ENCODE data around the gene TUBA1C.
"Not testable (repeated sequence)": the region's sequence is repeated elsewhere in the genome, so short reads cannot be mapped to it uniquely, and the experiment has no call there.

TUBA1C gene

DNA sequence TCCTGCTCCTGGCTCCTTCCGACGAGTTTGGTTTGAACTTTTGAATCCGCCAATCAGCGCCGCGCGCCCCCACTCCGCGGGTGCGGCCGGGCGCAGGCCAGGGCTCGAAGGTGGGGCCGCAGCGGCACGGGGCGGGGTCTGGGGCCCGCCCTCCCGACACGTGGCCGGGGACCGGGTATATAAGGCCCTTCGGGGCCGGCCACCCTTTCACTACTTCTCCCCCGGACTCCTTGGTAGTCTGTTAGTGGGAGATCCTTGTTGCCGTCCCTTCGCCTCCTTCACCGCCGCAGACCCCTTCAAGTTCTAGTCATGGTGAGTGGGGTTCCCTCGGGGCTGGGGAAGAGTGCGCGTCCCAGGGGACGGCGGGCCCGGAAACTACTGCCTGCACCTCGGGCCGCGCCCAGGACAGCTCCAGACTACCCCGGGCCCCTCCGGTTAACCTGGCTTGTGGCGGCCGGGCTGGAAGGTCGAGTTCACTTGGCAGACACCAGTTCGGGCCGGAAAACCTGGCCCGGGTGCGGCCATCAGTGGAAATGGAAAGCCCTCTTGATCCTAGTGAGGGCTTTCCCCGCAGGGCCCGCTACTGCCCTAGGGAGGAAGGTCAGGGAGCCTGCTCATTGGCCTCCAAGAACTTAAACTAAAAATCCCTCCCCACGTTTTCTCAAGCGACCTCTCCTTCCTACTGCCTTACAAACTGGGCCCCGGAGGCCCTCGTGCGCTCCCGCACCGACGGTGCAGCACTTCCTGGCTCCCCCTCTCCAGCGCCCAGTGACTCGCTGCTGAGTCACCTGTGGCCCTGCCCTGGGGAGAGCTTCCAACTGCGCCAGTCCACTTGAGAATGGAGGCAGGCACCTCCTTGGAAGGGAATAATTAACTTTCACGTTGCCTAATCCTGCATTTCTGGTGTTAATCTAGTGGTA lies at the start of gene TUBA1C:
Gene TUBA1C (plus strand): TSS at position 210 of the 920 bp plus-strand sequence. CDS start 100 bp downstream, at position 310.
- DNase-seq: peak; percentile 97

DNA sequence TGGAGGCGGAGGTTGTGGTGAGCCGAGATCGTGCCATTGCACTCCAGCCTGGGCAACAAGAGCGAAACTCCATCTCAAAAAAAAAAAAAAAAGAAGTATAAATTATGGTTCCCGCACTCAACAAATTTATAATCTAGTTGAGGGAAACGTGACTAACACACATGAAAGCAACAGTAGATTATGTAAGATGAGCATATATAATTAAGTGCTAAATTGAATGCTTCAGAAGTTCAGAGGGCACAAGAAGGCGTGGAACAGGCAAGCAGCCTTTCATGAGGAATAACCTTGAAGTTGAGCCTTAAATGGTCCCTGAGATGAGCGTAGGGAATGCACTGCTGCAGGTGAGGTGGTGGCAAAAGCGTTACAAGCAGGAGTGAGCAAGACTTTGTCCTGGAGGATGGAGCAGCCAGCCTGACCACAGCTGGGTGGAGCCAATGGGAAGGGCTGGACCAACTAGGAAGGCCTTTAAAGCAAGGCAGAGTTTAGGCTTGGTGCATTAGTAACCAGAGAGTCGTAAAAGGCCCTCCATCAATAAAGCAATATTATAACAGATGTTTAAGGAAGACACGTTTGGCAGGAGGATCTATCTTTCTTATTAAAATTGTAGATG lies 45.4 kb upstream of the TUBA1C start:
- no peak for DNase-seq

DNA sequence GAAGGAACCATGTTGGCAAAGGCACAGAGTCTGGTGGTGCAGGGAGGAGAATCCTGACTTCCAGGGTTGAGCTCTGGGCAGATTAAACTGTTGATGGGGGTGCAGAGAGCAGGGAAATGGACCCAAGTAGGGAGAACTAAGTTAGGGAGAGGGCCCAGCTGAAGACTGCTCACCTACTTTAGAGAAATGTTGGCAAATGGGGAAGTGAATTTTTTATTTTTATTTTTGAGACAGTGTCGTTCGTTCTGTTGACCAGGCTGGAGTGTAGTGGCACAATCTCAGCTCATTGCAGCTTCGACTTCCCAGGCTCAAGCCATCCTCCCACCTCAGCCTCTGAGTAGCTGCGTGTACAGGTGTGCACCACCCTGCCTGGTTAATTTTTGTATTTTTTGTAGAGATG lies 43.9 kb upstream of the TUBA1C start:
- DNase-seq: no peak

DNA sequence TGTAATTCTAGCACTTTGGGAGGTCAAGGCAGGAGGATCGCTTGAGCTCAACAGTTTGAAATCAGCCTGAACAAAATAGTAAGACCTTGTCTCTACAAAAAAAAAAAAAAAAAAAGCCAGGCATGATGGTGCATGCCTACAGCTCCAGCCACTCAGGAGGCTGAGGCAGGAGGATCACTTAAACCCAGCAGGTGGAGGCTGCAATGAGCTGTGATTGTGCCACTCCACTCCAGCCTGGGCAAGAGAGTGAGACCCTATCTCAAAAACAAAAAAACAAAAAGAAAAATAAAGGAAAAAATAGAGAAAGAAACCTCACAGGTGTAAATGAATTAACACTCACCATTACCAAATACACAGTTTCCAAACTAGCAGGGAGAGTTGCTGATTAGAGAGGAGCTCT lies 41.8 kb upstream of the TUBA1C start:
- DNase-seq: no peak

DNA sequence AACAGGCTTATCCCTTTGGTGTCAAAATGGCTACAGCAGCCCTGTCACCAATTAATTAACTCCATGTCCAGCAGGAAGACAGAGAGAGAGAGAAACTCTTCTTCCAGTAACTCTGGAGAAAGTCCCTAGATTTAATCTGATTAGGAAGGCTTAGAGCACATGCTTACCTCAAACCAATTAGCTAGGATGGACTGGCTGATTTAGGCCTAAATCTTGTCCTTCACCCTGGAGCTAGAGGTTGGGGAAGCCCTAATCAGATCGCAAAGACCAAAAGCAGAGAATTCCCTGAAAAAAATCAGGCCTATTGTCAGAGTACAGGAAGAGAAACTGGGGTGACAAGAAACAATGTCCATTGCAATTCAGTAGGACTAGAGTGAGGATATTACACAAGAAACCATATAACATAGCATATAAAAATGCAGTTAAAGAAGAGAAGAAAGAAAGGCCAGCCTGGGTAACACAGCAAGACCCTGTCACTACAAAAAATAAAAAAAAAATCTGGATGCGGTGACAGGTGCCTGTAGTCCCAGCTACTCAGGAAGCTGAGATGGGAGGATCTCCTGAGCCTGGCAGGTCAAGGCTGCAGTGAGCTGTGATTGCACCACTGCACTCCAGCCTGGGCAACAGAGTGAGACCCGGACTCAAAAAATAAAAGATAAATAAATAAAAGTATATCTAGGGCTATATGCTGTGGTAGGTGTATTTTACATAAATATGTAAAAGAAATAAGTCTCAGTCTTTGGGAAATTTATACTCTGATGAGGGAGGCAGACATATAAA lies 41.1 kb upstream of the TUBA1C start:
- DNase-seq: no peak

DNA sequence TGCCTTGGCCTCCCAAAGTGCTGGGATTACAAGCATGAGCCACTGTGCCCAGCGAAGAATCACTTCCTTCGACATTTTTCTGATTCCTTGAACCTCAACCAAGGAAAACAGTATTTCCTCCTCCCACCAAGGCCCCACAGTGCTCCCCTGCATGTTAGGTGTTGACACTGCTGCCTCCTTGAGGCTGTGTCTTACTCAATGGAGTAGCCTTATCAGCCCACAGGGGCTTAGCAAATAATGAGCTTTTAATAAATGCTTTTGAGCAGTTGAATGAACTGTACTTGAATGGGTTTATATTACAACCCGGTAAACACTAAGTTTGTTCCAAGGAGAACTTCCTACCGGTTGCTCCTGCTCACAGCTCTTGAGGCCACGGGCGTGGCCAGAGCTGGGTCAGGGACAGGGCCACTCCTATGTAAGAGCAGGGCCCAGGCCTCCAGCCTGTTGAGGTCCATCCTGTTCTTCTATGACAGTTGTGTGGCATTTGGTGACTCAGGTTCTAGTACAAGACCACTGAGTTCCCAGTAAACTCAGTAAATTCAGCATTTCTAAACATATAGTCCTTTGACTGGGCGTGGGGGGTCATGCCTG lies 39.2 kb upstream of the TUBA1C start:
- DNase-seq: peak; percentile 41

DNA sequence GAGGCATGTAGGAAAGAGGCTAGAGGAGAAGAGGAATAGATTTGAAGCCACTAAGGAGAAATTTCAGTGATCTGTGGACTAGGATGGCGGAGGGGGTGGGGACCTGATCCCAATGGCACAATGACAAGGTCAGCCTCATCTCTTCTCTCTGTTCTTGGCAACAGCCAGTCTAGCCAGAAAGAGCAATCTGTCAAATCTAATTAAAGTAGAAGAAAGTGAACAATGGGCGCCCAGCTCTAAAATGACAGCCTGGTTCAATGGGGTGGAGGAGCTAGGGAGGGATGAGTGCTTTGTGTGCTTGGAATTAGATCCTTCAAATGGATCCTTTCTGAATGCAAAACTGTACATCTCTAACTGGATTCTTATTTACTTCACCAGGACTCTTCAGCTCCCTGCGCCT lies 37.2 kb upstream of the TUBA1C start:
- no peak for DNase-seq

DNA sequence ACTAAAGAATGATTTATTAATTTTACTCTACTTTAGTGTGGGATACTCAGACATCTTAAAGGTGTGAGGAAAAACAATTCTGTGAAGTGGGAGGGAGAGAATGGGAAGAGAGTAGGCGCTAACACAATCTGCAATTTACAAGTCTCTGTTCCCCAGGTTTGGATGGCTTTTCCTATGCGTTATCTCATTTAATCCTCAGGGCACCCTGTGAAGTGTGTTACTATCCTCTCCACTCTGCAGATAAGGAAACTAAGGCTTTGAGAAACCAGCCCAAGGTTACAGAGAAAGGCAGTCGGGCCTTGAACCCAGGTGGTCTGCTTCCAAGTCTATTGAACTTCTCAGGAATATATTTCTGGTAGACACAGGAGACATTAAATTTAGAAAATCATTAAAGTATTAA lies 36.2 kb upstream of the TUBA1C start:
- no peak for DNase-seq

DNA sequence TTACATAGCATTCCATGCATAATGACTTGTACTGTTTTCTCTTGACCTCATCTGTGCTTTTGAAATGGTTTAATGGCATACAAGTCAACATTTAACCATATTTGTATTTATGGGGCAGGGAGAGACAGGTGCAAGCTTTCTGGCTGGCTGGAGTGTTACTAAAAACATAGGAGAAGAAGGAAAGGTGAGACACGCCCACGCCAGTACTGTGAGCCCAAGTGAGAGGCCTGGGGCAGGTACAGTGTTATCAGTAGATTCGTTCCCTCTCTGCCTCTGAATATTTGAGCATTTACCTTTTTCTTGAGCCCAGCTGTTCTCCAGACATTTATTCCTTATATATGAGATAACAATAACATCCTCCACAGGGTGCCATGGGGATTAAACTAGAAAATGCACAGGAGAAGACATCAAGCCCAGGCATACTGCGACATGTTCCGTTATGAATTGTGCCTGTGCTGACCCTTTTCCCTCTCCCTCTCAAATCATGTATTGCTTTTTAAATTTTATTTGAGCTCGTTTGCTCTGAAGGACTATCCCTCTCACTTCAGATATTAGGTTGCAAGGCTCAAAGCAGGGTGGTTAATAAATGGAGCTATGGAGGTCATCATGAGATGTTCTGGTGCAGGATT lies 34.6 kb upstream of the TUBA1C start:
- peak; percentile 56 for DNase-seq

DNA sequence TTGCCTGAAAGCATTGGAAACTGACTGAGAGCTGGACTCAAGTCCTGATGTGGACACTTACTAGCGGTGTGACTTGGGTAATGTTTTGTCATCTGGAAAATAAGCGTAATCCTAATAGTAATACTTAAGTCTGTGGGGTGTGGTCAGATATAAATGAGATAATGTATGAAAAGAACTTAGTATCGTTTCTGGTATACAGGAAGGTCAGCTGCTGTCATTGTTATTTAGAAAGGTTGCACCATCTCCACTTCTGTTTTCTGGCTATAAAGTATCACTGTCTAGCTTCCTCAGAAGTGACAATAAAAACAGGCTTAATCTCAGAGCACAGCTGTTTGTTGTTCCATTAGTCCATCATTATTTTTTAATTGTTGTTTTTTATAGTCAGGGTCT lies 34.1 kb upstream of the TUBA1C start:
- DNase-seq: no peak

DNA sequence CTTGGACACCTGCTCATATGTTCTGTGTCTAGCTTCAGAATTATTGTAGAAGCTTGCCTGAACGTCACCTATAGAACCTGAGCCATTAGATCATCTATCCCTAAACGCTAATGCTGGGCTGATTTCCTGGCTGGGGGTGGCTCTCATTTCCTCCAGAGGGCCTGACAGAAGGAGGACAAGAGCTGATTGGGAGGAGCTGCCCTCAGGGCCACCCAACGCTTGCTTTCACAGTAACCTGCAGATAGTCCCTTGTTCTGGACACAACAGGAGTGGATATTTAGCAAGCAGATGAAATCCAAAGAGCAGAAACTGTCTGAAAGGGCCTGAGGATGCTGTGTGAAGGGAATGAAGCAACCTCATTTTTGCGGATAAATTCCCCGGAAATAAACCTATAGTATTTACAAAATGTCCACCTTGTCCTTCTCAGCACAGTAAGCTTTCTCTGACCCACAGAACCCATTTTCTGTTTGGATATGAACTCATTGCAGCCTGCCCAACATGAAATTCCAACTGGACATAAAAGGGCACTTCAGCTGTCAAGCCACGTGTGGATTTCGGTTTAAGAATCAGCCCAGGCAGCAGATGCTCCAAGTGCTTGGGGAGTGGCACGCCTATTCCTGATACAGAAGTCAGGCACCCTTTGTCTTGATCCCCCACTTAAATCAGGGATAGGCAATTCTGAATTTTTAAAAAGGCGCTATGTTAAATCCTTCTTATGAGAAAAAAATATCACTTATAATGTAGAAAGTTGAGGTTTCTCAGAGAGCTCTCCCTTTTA lies 32.8 kb upstream of the TUBA1C start:
- peak; percentile 65 for DNase-seq

DNA sequence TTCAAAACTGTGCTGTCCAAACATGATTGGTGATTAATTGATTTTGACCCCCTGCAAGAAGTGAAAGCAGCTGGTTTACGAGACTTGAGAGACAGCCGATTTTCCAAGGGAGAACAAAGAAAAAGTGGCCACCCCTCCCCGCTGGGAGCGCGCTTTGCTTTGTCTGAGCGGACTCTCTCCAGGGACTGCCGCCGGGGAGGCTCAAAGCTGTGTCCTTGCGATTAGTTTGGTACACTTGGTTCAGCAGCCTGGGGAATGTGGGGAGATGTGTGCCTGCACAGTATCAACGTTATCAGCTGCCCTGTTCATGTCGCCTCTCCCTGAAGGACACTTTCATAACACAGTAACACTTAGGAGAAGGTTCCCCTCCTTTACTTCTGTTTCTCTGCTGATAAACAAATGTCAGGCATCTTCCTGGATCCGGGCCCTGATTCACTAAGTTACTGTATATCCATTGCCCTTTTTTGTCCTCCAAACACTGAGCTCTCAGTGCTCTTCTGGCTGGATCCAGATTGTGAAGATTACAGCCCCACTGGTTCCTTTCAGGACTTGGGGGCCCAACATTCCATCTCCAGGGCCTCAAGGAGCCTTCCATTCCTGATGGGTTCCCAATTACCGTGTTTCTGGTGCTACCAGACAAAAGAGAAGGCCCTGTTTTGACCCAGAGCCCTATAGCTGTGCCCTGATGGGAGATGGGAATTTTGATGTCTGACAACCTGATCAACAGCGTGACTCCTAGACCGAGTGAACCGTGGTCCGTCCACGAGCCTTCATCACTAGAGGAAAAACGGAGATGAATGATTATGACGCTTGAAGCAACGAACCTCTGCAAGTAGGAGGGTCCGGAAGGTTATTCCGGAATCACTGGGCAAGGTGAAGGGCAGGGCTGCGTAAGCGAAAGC lies 31.7 kb upstream of the TUBA1C start:
- DNase-seq: peak; percentile 90

DNA sequence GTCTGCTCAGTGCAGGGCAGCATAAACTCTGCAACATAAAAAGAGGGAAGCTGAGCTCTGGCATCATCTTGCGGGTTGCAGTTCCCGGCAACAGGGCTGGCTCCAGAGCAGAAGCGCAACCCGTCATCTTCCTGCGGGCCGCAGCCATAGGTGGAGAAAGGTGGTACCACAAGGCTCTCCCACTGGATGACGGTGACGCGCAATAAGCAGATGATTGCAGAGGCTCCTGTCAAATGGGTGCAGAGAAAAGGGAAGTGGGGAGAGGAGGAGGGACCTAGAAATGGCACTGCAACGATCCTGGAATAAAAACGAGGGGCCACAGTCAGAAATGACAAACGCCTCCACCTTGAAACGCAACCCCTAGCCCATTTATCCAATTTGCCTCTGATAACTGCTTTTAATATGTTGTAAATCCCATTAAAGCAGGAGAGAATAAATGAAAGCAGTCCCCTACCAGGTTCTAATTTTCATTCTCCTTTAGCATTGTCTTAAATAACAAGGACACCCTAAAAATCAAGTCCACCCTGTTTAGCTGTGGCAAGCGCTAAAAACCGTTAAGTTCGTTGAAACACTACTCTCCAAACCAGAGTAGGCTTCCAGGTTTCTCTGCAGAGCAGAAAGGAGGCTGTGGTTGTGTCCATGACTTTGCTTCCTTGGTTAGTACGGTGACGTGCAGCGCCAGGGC lies 30.9 kb upstream of the TUBA1C start:
- no peak for DNase-seq

DNA sequence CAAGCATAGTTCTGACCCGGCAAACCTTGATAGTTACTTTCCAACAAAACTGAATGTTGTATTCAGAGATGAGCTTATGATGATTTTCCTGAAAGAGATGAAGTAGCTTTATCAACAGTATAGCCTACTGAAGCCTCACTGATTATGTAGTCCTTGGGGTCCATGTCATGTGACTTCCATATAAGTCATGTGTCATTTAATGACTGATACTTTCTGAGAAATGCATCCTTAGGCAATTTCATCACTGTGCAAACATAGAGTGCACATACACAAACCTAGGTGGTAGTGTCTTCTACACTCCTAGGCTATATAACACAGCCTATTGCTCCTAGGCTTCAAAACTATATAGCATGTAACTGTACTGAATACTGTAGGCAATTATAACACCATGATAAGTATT lies 28.5 kb upstream of the TUBA1C start:
- DNase-seq: no peak

DNA sequence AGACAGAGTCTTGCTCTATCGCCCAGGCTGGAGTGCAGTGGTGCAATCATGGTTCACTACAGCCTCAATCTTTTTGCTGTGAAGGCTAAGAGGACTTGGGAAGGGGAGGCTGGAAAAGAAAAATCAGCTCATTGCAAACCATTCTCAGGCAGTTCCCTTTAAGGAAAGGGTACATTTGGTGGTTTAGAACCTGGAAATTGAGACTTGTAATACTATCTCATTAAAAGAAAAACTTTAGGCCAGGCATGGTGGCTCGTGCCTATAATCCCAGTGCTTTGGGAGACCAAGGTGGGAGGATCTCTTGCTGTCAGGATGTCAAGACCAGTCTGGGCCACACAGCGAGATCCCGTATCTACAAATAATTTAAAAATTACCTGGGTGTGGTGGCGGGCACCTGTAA lies 21.3 kb upstream of the TUBA1C start:
- DNase-seq: no peak

DNA sequence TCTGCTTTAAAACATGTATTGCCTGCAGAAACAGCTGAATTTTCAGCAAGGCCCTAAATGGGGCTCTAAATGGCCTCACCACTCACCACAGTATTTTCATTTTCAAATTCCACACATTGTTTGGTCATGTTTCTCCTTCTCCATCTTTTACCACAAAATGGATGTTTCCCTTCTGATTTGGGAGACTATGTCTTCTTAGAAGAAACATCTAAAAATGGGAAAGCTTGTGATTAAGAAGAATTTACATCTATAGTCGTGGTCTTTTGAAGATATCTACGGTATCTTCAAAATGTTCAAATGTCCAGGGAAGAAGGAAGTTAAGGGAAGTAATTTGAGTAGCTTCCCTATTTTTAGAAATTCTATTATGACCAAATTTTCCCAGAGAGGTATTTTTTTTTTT lies 20.7 kb upstream of the TUBA1C start:
- no peak for DNase-seq

DNA sequence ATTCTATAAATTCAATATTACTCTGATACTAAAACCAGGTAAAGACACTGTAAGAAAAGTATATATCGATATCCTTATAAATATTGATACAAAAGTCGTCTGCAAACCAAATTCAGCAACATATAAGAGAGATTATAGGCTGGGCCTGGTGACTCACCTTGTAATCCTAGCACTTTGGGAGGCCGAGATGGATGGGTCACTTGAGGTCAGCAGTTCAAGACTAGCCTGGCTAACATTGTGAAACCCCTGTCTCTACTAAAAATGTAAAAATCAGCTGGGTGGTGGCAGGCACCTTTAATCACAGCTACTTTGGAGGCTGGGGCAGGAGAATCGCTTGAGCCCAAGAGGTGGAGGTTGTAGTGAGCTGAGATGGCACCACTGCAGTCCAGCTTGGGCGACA lies 13.5 kb upstream of the TUBA1C start:
- no peak for DNase-seq

DNA sequence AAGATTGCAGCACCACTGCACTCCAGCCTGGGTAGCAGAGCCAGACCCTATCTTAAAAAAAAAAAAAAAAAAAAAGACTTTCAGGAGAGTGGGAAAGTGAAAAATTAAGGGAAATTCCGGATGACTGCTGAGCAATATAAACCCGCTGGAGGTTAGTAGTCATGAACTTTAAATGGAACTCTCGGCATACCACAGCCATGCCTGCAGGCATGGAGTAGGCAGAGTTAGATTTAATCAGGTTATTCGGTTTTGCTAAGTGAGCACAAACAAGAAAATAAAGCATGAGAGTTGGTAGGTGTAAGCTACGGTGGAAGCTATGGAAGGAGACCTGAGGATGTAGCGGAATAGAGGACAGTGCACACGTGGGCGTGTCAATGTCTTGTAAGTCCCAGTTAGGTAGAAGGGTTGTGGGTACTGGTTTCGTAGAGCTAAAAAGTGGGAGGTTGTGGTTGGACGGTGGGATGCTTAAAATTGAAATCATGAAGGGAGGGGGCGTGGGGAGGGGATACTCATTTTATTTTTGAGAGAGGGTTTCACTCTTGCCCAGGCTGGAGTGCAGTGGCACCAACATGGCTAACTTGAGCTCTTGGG lies 11.8 kb upstream of the TUBA1C start:
- DNase-seq: no peak

DNA sequence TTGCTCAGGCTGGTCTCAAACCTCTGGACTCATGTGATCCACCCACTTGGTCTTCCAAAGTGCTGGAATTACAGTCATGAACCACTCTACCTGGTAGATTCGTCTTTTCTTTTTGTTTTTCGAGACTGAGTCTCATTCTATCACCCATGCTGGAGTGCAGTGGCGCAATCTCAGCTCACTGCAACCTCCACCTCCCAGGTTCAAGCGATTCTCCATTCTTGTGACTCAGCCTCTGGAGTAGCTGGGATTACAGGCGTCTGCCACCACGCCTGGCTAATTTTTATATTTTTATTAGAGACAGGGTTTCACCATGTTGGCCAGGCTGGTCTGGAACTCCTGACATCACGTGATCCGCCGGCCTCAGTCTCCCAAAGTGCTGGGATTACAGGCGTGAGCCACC lies 9.4 kb upstream of the TUBA1C start:
- not testable (repeated sequence) for DNase-seq

Data from NCI-H146 (cell line).